Neutrophil (primary cell): ENCODE data around the gene NDUFAF8.
A peak's percentile ranks its signal among the peaks of the same experiment; 100 is the strongest.

Source experiments
- H3K27ac ChIP-seq: fragments of 200-600 bp; sonication (generic); 2 replicates; pipeline ENCODE4 v1.5.1; 2016; ENCODE audit warnings: mild to moderate bottlenecking, moderate library complexity
- H3K27me3 ChIP-seq: fragments of 200-600 bp; sonication (generic); 2 replicates; pipeline ENCODE4 v1.6.0; 2016; ENCODE audit warnings: mild to moderate bottlenecking
- H3K36me3 ChIP-seq: fragments of 200-600 bp; sonication (generic); 2 replicates; pipeline ENCODE4 v1.5.1; 2017
- H3K4me1 ChIP-seq, 2 experiments: fragments of 200-600 bp in 1 of 2; sonication (generic) in 1 of 2; 1 replicate in 1 of 2; 2 replicates in 1 of 2; pipeline versions ENCODE4 v1.5.1 to v1.6.1; 2013 to 2016; ENCODE audit warnings: low read depth in 1 of 2, low read length in 1 of 2, mild to moderate bottlenecking in 1 of 2, moderate library complexity in 1 of 2; ENCODE audit not compliant: control insufficient read depth in 1 of 2, insufficient read depth in 1 of 2
- H3K4me3 ChIP-seq, 2 experiments: fragments of 200-600 bp in 1 of 2; sonication (generic) in 1 of 2; 1 replicate in 1 of 2; 2 replicates in 1 of 2; pipeline ENCODE4 v1.5.1; 2013 to 2016; ENCODE audit warnings: low read depth in 1 of 2, low read length in 1 of 2, mild to moderate bottlenecking in 1 of 2, moderate library complexity in 1 of 2
- H3K9me3 ChIP-seq: fragments of 200-600 bp; sonication (generic); 2 replicates; pipeline ENCODE4 v1.5.1; 2016
- CTCF ChIP-seq: fragments of 200-600 bp; sonication (generic); IDR thresholded peaks from 2 replicates; pipeline ENCODE4 v1.5.1; 2016; ENCODE audit warnings: antibody characterized with exemption

NDUFAF8 gene

GRCh38 chr17:81218459-81218858 is 20.7 kb upstream of the NDUFAF8 start:
- Histone ChIP-seq H3K9me3 (no peaks in the 10 kb centered on the region), H3K4me1 (peaks cover 14 to 22% of the 10 kb centered on the region in 2 experiments), H3K27ac (no peak overlapping the region), H3K4me3 (no peak overlapping the region), H3K36me3 (peaks cover 6% of the 10 kb centered on the region), H3K27me3 (no peaks in the 10 kb centered on the region)
- no peak for TF ChIP-seq CTCF

- Histone ChIP-seq H3K9me3 (no peaks in the 10 kb centered on the region), H3K36me3 (peaks cover 6% of the 10 kb centered on the region), H3K27me3 (no peaks in the 10 kb centered on the region), H3K4me3 (no peak overlapping the region), H3K4me1 (peaks cover 19 to 28% of the 10 kb centered on the region in 2 experiments), H3K27ac (no peak overlapping the region)
- no peak for TF ChIP-seq CTCF
Measured at GRCh38 chr17:81218991-81219390, 20.1 kb upstream of the NDUFAF8 start.

GRCh38 chr17:81219476-81220180 is 19.5 kb upstream of the NDUFAF8 start:
- TF ChIP-seq CTCF: no peak
- Histone ChIP-seq H3K36me3 (peaks cover 6% of the 10 kb centered on the region), H3K27ac (no peak overlapping the region), H3K27me3 (no peaks in the 10 kb centered on the region), H3K4me3 (no peak overlapping the region), H3K4me1 (peaks cover 21 to 29% of the 10 kb centered on the region in 2 experiments), H3K9me3 (no peaks in the 10 kb centered on the region)

- Histone ChIP-seq H3K4me1 (peaks cover 21 to 29% of the 10 kb centered on the region in 2 experiments), H3K9me3 (no peaks in the 10 kb centered on the region), H3K4me3 (no peak overlapping the region), H3K27me3 (no peaks in the 10 kb centered on the region), H3K36me3 (peaks cover 6% of the 10 kb centered on the region), H3K27ac (no peak overlapping the region)
- no peak for TF ChIP-seq CTCF
Measured at GRCh38 chr17:81221371-81221841, 17.7 kb upstream of the NDUFAF8 start.

- Histone ChIP-seq H3K36me3 (peaks cover 6% of the 10 kb centered on the region), H3K4me1 (peaks cover 21 to 29% of the 10 kb centered on the region in 2 experiments), H3K27ac (peak overlapping the region; percentile 64), H3K9me3 (no peaks in the 10 kb centered on the region), H3K4me3 (peak overlapping the region; percentile 72 to 89), H3K27me3 (no peaks in the 10 kb centered on the region)
- no peak for TF ChIP-seq CTCF
Measured at GRCh38 chr17:81221842-81222619, 17.1 kb upstream of the NDUFAF8 start.
